Keratinocyte (primary cell): ENCODE data around the gene THUMPD1. TPM values are rescaled to one million over a fixed set of nuclear protein-coding genes. Genes with fewer than 3 reads are reported as not detected.

ENCODE experiments used
- DNase-seq: peaks from one replicate; pipeline ENCODE4 v3.0.0-alpha.2; 2011; ENCODE audit warnings: low read depth, missing footprints, low spot score
- FAIRE-seq: peaks from 2 replicates; lab custom pipeline; 2011; peaks lifted over from hg19 to GRCh38; lab: Jason Lieb, UNC
- H2AFZ ChIP-seq: 2 replicates; pipeline ENCODE4 v1.6.0; 2012; ENCODE audit warnings: low read length, control low read depth, inconsistent platforms; ENCODE audit not compliant: control insufficient read depth
- H3K27ac ChIP-seq: 2 replicates; pipeline ENCODE4 v1.5.1; 2011; ENCODE audit warnings: low read length; ENCODE audit not compliant: control insufficient read depth, insufficient read depth
- H3K27me3 ChIP-seq: 3 replicates; pipeline ENCODE4 v1.6.0; 2011; ENCODE audit warnings: low read length; ENCODE audit not compliant: control insufficient read depth, insufficient read depth; ENCODE audit errors: extremely low read depth
- H3K36me3 ChIP-seq, 2 experiments: 2 replicates in 1 of 2; 3 replicates in 1 of 2; pipeline ENCODE4 v1.5.1; 2011; ENCODE audit warnings: low read length in 2 of 2, mild to moderate bottlenecking in 1 of 2; ENCODE audit not compliant: control insufficient read depth in 2 of 2, insufficient read depth in 2 of 2; ENCODE audit errors: extremely low read depth in 1 of 2
- H3K4me1 ChIP-seq: 3 replicates; pipeline ENCODE4 v1.5.1; 2011; ENCODE audit warnings: low read length; ENCODE audit not compliant: control insufficient read depth, insufficient read depth; ENCODE audit errors: extremely low read depth
- H3K4me2 ChIP-seq: 3 replicates; pipeline ENCODE4 v1.6.0; 2011; ENCODE audit warnings: low read depth, low read length; ENCODE audit not compliant: control insufficient read depth, insufficient read depth; ENCODE audit errors: extremely low read depth
- H3K4me3 ChIP-seq, 3 experiments: fragments of 200-600 bp in 1 of 3; sonication (generic) in 1 of 3; 2 replicates in 2 of 3; 3 replicates in 1 of 3; pipeline ENCODE4 v1.5.1; 2011 to 2016; ENCODE audit warnings: low read length in 3 of 3, mild to moderate bottlenecking in 3 of 3, control low read depth in 2 of 3, inconsistent platforms in 1 of 3, low read depth in 1 of 3, mixed read lengths in 1 of 3, mixed run types in 1 of 3, moderate library complexity in 1 of 3; ENCODE audit not compliant: control insufficient read depth in 2 of 3, insufficient read depth in 2 of 3; ENCODE audit errors: extremely low read depth in 1 of 3
- H3K79me2 ChIP-seq: 2 replicates; pipeline ENCODE4 v1.6.0; 2012; ENCODE audit warnings: low read length; ENCODE audit not compliant: control insufficient read depth, insufficient read depth
- H3K9ac ChIP-seq: 3 replicates; pipeline ENCODE4 v1.6.0; 2011; ENCODE audit warnings: low read length; ENCODE audit not compliant: control insufficient read depth, insufficient read depth; ENCODE audit errors: extremely low read depth
- H3K9me1 ChIP-seq: 3 replicates; pipeline ENCODE4 v1.6.0; 2011; ENCODE audit warnings: low read length; ENCODE audit not compliant: control insufficient read depth, insufficient read depth; ENCODE audit errors: extremely low read depth
- H3K9me3 ChIP-seq: 2 replicates; pipeline ENCODE4 v1.5.1; 2012; ENCODE audit warnings: low read depth, low read length; ENCODE audit not compliant: control insufficient read depth
- H4K20me1 ChIP-seq: 3 replicates; pipeline ENCODE4 v1.6.0; 2011; ENCODE audit warnings: low read length; ENCODE audit not compliant: control insufficient read depth, insufficient read depth; ENCODE audit errors: extremely low read depth
- EZH2 ChIP-seq: IDR thresholded peaks from one replicate; pipeline ENCODE4 v1.6.1; 2012; ENCODE audit warnings: inconsistent platforms, mild to moderate bottlenecking, low read length, moderate library complexity
- dilution Hi-C: fragments of 300-500 bp; cut with MboI; formaldehyde crosslinking; loops from one replicate; pipeline ENCODE4 v1.7.0; 2020; ENCODE audit warnings: low sequenced_read_pairs; ENCODE audit not compliant: extremely low pct_ligation_motif_present
- polyA plus RNA-seq, 5 experiments: library from polyadenylated mRNA; depleted of rRNA in 3 of 5; stranded (reverse) in 3 of 5; stranded (forward) in 1 of 5; unstranded in 1 of 5; fragments of >200 nt; gene quantifications; 1 replicate in 1 of 5; 2 replicates in 3 of 5; 3 replicates in 1 of 5; pipeline versions ENCODE4 v1.2.1 to v1.2.3, GENCODE V29; 2011 to 2012; ENCODE audit warnings: missing spikeins in 2 of 5, low read depth in 1 of 5, low replicate concordance in 1 of 5
- TF ChIP-seq, protein P1 (sequence below), 3 experiments: IDR thresholded peaks in 1 of 3; conservative IDR thresholded peaks in 1 of 3; optimal IDR thresholded peaks in 1 of 3; 2 replicates in 2 of 3; 3 replicates in 1 of 3; pipeline versions ENCODE3 to v1.5.1; 2011; ENCODE audit warnings: low read length in 3 of 3, mild to moderate bottlenecking in 3 of 3, moderate library complexity in 2 of 3, control low read depth in 1 of 3, inconsistent platforms in 1 of 3; ENCODE audit not compliant: insufficient read depth in 2 of 3; ENCODE audit errors: extremely low read depth in 1 of 3

Gene THUMPD1
- polyA plus RNA-seq, 1 donor (not counting 4 experiments of a cell fraction or from before 2014, with no cell fraction given) = 25.9 TPM

DNA sequence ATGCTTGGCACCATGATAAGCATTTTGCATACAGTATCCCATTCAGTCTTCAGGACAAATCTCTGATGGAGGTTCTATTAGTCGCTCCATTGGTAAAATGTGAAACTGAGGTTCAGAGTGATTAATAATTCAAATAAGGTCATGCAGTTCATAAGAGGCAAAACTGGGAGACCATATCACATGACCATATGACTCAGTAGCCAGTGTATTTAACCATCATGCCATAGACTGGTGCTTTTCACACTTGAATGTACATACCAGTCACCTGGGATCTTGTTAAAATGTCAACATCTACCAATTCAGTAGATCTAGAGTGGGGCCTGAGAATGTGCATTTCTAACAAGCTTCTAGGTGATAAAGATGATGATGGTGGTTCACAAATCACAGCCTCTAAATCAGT lies 26.5 kb upstream of the THUMPD1 start:
- FAIRE-seq = no peak
- no peak for TF ChIP-seq EZH2
- TF ChIP-seq, protein P1, sequence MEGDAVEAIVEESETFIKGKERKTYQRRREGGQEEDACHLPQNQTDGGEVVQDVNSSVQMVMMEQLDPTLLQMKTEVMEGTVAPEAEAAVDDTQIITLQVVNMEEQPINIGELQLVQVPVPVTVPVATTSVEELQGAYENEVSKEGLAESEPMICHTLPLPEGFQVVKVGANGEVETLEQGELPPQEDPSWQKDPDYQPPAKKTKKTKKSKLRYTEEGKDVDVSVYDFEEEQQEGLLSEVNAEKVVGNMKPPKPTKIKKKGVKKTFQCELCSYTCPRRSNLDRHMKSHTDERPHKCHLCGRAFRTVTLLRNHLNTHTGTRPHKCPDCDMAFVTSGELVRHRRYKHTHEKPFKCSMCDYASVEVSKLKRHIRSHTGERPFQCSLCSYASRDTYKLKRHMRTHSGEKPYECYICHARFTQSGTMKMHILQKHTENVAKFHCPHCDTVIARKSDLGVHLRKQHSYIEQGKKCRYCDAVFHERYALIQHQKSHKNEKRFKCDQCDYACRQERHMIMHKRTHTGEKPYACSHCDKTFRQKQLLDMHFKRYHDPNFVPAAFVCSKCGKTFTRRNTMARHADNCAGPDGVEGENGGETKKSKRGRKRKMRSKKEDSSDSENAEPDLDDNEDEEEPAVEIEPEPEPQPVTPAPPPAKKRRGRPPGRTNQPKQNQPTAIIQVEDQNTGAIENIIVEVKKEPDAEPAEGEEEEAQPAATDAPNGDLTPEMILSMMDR (optimal IDR thresholded peaks at IDR 0.05 in 1 of 3, IDR thresholded peaks at IDR 0.05 in 1 of 3, conservative IDR thresholded peaks at IDR 0.05 in 1 of 3; ENCODE audit: extremely low read depth in 1 of 3, insufficient read depth in 2 of 3, low read length in 3 of 3) = no peak
- dilution Hi-C loops = no loop called here

DNA sequence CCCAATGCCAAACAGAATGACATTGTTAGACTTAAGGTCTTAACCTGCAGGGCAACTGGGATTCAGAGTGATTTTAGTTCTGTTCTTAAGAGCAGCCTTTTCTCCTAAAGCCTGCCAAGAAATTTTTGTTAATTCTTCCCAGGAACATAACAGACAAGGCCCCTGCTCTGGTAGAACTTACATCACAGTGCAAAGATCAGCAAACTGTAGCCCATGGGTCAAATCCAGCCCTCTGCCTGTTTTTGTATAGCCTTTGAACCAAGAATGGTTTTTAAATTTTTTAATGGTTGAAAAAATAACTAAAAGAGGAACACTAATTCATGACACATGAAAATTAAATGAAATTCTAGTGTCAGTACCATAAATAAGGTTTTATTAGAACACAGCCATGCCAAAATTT lies 26.0 kb upstream of the THUMPD1 start:
- TF ChIP-seq, protein P1 (optimal IDR thresholded peaks at IDR 0.05 in 1 of 3, IDR thresholded peaks at IDR 0.05 in 1 of 3, conservative IDR thresholded peaks at IDR 0.05 in 1 of 3; ENCODE audit: extremely low read depth in 1 of 3, insufficient read depth in 2 of 3, low read length in 3 of 3) = no peak
- TF ChIP-seq EZH2 = no peak
- Histone ChIP-seq H3K36me3 (no peaks in the 10 kb centered on the region), H3K79me2 (no peaks in the 10 kb centered on the region), H3K9me3 (no peaks in the 10 kb centered on the region), H4K20me1 (no peaks in the 10 kb centered on the region), H3K4me3 (no peak overlapping the region), H3K9me1 (no peaks in the 10 kb centered on the region), H3K4me1 (peaks cover 5% of the 10 kb centered on the region), H3K4me2 (no peak overlapping the region), H3K9ac (no peak overlapping the region), H2AFZ (no peak overlapping the region), H3K27ac (no peak overlapping the region), H3K27me3 (no peaks in the 10 kb centered on the region)
- no peak for DNase-seq
- dilution Hi-C loops = no loop called here
- no peak for FAIRE-seq

More for the DNA sequence above, 26.5 kb upstream of the THUMPD1 start:
- Histone ChIP-seq H3K9ac (no peak overlapping the region), H3K36me3 (no peaks in the 10 kb centered on the region), H4K20me1 (no peaks in the 10 kb centered on the region), H3K4me1 (peaks cover 5% of the 10 kb centered on the region), H2AFZ (no peak overlapping the region), H3K4me2 (no peak overlapping the region), H3K4me3 (no peak overlapping the region), H3K9me3 (no peaks in the 10 kb centered on the region), H3K27ac (no peak overlapping the region), H3K27me3 (no peaks in the 10 kb centered on the region), H3K9me1 (no peaks in the 10 kb centered on the region), H3K79me2 (no peaks in the 10 kb centered on the region)
- DNase-seq = no peak
